Mucosa of rectum (tissue), 2 donors: ENCODE results near the gene XPC.

Experiments
- H3K27ac ChIP-seq, 2 donors: one replicate each; pipeline ENCODE4 v1.7.0; 2013; ENCODE audit warnings: inconsistent platforms in 2 of 2, low read depth in 2 of 2, low read length in 2 of 2
- H3K27me3 ChIP-seq, 2 donors: one replicate each; pipeline ENCODE4 v1.7.0; 2013; ENCODE audit warnings: low read length in 2 of 2; ENCODE audit not compliant: control insufficient read depth in 2 of 2, insufficient read depth in 2 of 2
- H3K36me3 ChIP-seq, 2 donors: one replicate each; pipeline ENCODE4 v1.7.0; 2013; ENCODE audit warnings: low read length in 2 of 2; ENCODE audit not compliant: control insufficient read depth in 2 of 2, insufficient read depth in 2 of 2
- H3K4me1 ChIP-seq, 2 donors: one replicate each; pipeline ENCODE4 v1.7.0; 2013; ENCODE audit warnings: low read length in 2 of 2, mild to moderate bottlenecking in 1 of 2; ENCODE audit not compliant: control insufficient read depth in 2 of 2, insufficient read depth in 2 of 2
- H3K4me3 ChIP-seq, 2 donors: one replicate each; pipeline ENCODE4 v1.7.0; 2013; ENCODE audit warnings: low read length in 2 of 2
- H3K9ac ChIP-seq, 2 donors: one replicate each; pipeline ENCODE4 v1.7.0; 2013; ENCODE audit warnings: low read length in 2 of 2, low read depth in 1 of 2, mild to moderate bottlenecking in 1 of 2
- H3K9me3 ChIP-seq, 2 donors: one replicate each; pipeline ENCODE4 v1.7.0; 2013; ENCODE audit warnings: low read length in 2 of 2; ENCODE audit not compliant: control insufficient read depth in 2 of 2
- donor health status: healthy.
- donor health status: Normal muscosa, but diverticular disease.

Gene XPC

DNA sequence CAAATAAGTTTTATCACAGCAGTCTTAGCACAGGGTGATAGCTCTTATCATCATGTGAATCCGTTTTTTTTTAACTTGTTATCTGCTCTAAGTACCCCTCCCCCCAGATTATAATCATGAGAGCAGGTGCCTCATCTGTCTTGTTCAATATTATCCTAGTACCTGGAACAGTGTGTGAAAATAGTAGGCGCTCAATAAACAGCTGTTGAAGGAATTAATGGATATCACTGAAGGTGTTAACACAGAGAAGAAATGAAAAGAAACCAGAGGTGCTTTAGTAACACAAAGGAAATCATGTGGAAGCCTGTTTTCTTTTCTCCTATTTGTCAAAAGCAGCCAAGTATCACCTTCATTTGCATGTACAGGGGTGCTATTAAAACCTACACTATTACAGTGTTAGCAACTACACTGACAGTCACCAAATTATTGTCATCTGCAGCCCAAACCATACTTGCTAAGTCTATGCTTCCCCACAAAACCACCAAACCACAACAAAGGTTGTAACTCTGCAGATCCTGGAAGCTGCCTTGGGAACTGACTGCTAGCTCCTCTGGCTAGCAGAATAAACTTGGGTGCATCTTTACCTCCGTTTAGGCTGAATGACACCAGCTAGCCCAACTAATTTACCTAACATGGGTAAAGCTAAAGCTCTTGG lies 2.9 kb downstream of the XPC start:
- H3K4me1 ChIP-seq, result peaks cover 17 to 19% of the 10 kb centered on the region in 2 donors
- H3K4me3 ChIP-seq, result no peak overlapping the region
- no peak overlapping the region for H3K9ac ChIP-seq
- H3K9me3 ChIP-seq, result no peaks in the 10 kb centered on the region
- peaks cover 20 to 22% of the 10 kb centered on the region in 2 donors for H3K36me3 ChIP-seq
- H3K27me3 ChIP-seq, result no peaks in the 10 kb centered on the region
- H3K27ac ChIP-seq, result no peak overlapping the region

DNA sequence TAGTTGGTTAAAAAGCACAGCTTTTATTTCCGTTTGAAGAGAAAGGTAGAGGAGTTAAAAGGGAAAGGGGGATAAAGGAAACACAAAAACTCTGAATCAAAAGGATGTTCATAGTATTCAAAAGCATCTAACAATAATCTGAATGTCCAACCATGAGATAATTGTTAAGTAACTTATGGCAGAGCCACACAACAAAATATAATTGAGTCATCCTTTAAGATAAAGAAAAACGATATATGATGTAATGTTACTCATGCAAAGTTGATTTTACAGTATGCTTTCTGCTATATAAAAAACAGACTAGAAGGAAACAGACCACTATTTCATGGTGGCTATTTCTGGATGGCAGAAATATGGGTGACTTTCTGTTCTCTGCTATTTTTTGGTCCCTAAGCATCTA lies 3.9 kb downstream of the XPC start:
- H3K4me1 ChIP-seq, result peaks cover 13 to 15% of the 10 kb centered on the region in 2 donors

DNA sequence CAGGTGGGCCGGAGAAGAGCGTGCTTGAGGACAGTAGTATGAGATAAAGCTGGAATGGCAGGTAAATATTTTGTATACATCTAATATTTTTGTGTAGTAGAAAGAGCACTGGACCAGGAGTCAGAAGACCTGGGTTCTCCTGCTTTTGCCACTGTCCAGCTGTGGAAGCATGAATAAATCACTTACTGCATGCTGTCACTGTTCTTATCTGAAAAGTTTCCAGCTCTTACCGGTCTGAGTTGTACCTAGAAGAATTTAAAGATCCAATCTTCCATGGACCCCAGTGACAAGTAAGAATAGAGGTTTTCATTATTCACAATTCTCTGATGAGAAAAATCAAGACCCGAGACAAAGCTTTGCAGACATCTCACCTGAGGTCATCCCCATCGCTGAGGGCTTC lies 5.9 kb downstream of the XPC start:
- Histone ChIP-seq H3K27me3 (no peaks in the 10 kb centered on the region), H3K9me3 (no peaks in the 10 kb centered on the region), H3K36me3 (peaks cover 47 to 50% of the 10 kb centered on the region in 2 donors), H3K4me1 (peaks cover 4 to 5% of the 10 kb centered on the region in 2 donors), H3K27ac (no peak overlapping the region), H3K4me3 (no peak overlapping the region), H3K9ac (no peak overlapping the region)

More for the DNA sequence above, 3.9 kb downstream of the XPC start:
- Histone ChIP-seq H3K4me3 (no peak overlapping the region), H3K9me3 (no peaks in the 10 kb centered on the region), H3K27ac (no peak overlapping the region), H3K27me3 (no peaks in the 10 kb centered on the region), H3K9ac (no peak overlapping the region), H3K36me3 (peaks cover 30 to 31% of the 10 kb centered on the region in 2 donors)

DNA sequence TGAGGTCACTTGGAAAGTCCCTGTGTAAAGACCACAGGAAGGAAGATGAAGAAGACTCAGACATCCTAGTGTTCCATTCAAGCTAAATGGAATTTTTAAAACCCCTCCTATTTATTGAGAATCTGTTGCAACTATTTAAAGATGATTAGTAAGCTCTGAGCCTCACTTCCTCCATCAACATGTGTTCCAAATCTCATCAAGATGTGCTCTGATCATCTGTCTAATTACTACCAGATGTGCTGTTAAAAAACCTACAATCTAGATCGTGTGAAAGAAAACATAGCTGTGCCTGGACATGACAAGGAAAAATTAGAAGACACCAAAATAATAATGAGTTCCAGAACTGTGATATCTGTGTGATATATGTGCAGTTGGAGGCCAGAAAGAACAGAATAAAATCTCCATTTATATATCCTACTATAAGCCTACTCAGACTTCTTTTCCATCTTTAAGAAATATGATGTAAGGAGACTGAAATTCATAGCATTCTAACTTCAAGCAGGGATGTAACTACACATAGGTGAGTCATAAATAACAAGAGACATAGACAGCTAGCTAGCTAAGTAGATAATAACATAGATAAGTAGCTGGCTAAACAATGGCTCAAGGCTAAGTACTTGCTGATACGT lies 7.8 kb downstream of the XPC start:
- peaks cover 64 to 69% of the 10 kb centered on the region in 2 donors for H3K36me3 ChIP-seq
- no peak overlapping the region for H3K9ac ChIP-seq
- no peaks in the 10 kb centered on the region for H3K9me3 ChIP-seq
- H3K4me1 ChIP-seq, result no peaks in the 10 kb centered on the region
- H3K4me3 ChIP-seq, result no peak overlapping the region
- no peaks in the 10 kb centered on the region for H3K27me3 ChIP-seq
- no peak overlapping the region for H3K27ac ChIP-seq

DNA sequence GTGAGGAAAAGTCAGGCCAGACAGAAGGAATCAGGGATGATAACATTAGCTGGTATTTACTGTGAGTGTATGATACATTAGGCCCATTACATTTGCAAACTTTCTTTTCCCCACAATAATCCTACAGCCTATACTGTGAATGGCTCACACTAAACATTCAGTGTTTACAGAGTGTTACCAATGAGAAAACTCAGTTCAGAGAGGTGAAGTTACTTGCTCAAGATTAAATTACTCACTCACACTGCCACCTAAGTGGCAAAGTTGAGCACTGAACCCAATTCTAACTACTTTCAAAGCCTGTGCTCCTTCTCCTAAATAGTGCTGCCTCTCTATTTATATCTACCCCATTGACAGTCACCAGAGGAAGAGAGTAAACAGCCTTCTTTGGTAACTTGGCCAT lies 8.5 kb downstream of the XPC start:
- peaks cover 72 to 76% of the 10 kb centered on the region in 2 donors for H3K36me3 ChIP-seq
- H3K9ac ChIP-seq, result no peak overlapping the region
- no peaks in the 10 kb centered on the region for H3K9me3 ChIP-seq
- H3K27ac ChIP-seq, result no peak overlapping the region
- H3K27me3 ChIP-seq, result no peaks in the 10 kb centered on the region
- no peaks in the 10 kb centered on the region for H3K4me1 ChIP-seq
- no peak overlapping the region for H3K4me3 ChIP-seq

DNA sequence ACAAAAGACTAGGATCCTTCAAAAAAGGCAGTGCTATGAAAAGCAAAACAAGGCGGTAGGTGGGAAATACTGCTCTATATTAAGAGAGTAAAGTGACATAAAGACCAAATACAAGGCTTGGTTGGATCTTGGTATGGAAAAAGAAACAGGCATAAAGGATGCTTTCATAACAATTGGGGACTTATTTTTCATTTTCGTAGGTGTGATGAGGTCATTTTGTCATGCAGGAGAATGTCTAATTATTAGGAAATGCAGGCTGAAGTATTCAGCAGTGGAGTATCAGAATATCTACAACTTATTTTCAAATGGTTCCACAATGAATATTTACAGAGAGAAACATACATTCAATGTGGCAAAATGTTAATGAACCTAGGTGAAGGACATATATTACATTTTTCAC lies 9.0 kb downstream of the XPC start:
- no peak overlapping the region for H3K4me3 ChIP-seq
- H3K27ac ChIP-seq, result no peak overlapping the region
- peaks cover 76 to 81% of the 10 kb centered on the region in 2 donors for H3K36me3 ChIP-seq
- H3K9ac ChIP-seq, result no peak overlapping the region
- no peaks in the 10 kb centered on the region for H3K4me1 ChIP-seq
- no peaks in the 10 kb centered on the region for H3K9me3 ChIP-seq
- H3K27me3 ChIP-seq, result no peaks in the 10 kb centered on the region

DNA sequence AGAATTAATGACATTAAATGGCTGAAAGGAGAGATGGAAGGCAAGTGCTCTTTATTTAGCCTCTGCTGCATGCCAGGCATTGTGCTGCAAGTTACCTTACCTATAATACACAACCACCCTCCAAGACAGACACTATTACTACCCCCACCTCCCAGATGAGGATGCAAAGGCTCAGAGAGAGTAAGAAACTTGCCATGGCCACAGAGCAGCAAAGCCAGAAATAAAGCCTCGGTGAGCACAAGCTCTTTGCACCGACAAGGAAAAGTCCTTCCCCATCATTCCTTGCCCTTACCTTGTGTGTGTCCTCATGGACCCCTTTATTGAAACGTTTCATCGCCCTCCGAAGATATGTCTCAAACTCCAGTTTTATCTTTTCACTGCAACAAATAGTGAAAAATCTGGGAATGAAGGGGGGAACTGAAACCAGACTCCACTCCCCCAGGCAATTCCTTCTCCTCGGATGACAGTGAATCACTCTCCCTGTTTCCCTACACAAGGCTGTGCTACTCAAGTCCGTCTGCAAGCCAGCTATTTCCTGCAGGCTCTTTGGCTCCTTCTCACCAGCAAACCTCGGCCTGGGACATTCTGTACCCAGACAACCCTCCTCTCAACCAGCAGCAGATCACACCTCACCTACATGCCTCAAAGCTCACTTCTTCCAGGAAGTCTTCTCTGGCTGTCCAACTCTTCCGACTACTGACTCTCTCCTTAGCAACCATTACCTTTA lies 11.4 kb downstream of the XPC start:
- Histone ChIP-seq H3K27me3 (no peaks in the 10 kb centered on the region), H3K9me3 (peaks cover 0 to 3% of the 10 kb centered on the region in 2 donors), H3K4me1 (no peaks in the 10 kb centered on the region), H3K36me3 (peaks cover 93 to 95% of the 10 kb centered on the region in 2 donors), H3K4me3 (no peak overlapping the region), H3K27ac (no peak overlapping the region), H3K9ac (no peak overlapping the region)

DNA sequence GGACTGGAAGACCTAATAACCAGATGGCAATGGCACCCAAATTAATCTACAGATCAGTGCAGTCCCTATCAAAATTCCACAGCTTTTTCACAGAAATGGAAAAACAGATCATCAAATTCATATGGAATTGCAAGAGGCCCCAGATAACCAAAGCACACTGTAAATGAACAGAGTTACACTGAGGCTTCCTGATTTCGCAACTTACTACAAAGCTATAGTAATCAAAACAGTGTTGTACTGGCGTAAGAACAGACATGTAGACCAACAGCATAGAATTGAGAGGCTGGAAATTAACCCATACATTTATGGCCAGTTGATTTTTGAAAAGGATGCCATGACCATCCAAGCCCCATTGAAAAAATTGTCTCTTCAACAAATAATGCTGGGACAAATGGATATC lies 16.2 kb downstream of the XPC start:
- no peaks in the 10 kb centered on the region for H3K27me3 ChIP-seq
- no peak overlapping the region for H3K27ac ChIP-seq
- no peak overlapping the region for H3K4me3 ChIP-seq
- H3K36me3 ChIP-seq, result peaks cover 92 to 93% of the 10 kb centered on the region in 2 donors
- no peaks in the 10 kb centered on the region for H3K4me1 ChIP-seq
- H3K9me3 ChIP-seq, result peaks cover 3% of the 10 kb centered on the region in 2 donors
- H3K9ac ChIP-seq, result no peak overlapping the region

DNA sequence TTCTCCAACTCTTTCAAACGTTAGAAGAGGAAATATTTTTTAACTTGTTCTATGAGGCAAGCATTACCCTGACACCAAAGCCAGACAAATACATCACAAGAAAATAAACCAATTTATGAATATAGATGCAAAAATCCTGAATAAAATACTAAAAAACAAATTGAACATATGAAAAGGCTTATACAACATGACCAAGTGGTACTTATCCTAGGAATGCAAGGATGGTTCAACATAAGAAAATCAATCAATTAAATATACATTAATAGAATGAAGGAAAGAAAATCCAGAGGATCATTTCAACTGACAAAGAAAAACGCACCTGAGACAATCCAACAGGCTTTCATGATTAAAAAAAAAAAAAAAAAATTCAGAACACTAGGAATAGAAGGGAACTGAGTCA lies 17.1 kb downstream of the XPC start:
- no peaks in the 10 kb centered on the region for H3K27me3 ChIP-seq
- no peaks in the 10 kb centered on the region for H3K4me1 ChIP-seq
- H3K9ac ChIP-seq, result no peak overlapping the region
- no peak overlapping the region for H3K27ac ChIP-seq
- H3K9me3 ChIP-seq, result peaks cover 3% of the 10 kb centered on the region in 2 donors
- H3K4me3 ChIP-seq, result no peak overlapping the region
- peaks cover 90 to 93% of the 10 kb centered on the region in 2 donors for H3K36me3 ChIP-seq

DNA sequence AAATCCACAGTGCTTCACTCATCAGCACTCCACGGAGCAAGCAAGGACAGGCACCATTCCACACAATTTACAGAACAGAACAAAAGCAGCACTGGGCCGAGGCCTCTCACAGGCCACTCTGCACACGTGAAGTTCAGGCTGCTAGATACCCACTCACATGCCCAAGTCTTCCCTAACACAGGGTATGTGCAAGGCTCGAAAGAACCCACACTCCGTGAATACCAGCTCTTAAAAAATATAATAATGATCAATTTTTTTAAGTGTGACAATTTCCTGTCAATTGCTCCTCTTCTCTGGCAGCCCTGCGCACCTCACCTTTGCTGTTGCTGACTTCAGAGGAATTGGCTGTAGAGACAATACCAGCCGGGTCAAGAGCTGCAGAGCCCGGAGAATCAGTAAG lies 19.0 kb downstream of the XPC start:
- H3K4me1 ChIP-seq, result no peaks in the 10 kb centered on the region
- peaks cover 76 to 78% of the 10 kb centered on the region in 2 donors for H3K36me3 ChIP-seq
- H3K9ac ChIP-seq, result no peak overlapping the region
- H3K27ac ChIP-seq, result no peak overlapping the region
- H3K9me3 ChIP-seq, result peaks cover 3% of the 10 kb centered on the region in 2 donors
- no peaks in the 10 kb centered on the region for H3K27me3 ChIP-seq
- H3K4me3 ChIP-seq, result no peak overlapping the region
